GM15510 (cell line): ENCODE data around the gene DDX60.

Source experiments
- POLR2A ChIP-seq: IDR thresholded peaks from 3 replicates; pipeline ENCODE4 v1.6.1; 2011; ENCODE audit warnings: borderline replicate concordance; ENCODE audit not compliant: insufficient read length; ENCODE audit errors: extremely low read depth

DDX60 gene

DNA sequence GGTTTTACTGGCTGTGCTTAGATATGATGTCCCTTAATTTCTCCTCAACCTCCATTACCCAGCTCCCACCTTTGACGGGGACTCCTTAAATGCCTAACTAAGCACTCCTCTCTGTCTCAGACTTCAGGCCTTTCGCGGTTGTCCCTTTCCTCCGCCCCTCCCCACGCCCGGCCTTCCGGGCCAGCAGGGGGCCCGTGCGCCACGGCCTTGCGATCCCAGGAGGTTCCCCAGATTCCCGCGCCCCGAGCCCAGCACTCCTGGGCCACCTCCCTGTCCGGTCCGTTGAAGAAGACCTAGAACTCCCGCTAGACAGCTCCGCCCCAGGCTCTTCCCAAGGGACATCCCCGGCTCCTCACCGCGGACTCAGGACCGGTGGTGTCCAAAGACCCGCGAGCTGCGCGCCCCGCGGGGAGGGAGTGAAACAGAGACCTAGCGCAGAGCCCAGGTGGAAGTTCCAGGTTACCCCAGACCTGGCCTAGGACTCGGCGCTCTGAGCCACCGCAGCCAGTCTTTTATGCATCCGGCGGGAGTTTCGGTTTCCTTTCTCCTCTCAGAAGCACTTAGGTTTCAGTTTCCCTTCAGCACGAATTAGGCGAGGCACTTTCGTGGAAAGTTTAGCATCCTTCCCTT is at the start of gene DDX60:
DDX60 (minus strand) TSS at position 487 of the 630 bp plus-strand sequence. CDS start 7,493 bp downstream, outside the sequence.
- TF ChIP-seq POLR2A, result peak; percentile 81

DNA sequence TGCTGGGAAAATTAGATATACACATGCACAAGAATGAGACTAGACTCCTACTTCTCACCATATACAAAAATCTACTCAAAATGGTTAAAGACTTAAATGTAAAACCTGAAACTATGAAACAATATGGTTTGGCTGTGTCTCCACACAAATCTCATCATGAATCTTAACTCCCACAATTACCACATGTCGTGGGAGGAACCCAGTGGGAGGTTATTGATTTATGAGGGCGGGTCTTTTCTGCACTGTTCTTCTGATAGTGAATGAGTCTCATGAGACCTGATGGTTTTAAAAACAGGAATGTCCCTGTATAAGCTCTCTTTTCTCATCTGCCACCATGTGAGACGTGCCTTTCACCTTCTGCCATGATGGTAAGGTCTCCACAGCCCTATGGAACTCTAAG is 48.5 kb upstream of the DDX60 start:
- no peak for TF ChIP-seq POLR2A

GRCh38 chr4:168362025-168362401 is 43.5 kb upstream of the DDX60 start:
- TF ChIP-seq POLR2A, result no peak

DNA sequence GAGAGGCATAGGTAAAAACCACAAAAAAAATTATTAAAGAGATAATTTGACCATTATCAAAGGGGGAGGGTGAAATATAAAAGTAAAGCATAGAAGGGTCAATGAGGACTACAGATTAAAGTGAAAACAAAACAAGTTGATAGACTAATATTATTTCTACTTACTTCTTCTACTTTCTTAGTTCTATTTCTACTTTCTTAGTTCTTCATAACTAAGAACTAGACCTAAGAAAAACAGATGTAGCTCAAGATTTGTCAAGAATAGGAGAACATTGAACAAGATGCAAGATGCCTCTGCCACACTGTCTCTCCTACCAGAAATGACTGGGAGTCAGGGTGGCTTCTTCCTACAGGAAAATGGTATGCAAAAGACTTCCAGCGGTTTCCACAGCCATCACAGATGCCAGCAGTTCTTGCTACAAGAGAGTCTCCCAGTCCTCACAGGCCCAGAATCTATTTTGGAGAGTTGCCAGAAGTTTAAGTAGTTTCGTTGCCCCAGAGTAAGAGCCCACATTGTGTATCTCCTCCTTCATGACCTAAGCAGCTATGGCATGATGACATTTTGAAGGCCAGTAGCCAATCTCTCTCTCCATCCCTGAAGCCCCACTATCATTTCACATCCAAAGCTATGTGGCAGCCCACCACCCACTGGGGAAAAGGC is 42.9 kb upstream of the DDX60 start:
- TF ChIP-seq POLR2A, result no peak

DNA sequence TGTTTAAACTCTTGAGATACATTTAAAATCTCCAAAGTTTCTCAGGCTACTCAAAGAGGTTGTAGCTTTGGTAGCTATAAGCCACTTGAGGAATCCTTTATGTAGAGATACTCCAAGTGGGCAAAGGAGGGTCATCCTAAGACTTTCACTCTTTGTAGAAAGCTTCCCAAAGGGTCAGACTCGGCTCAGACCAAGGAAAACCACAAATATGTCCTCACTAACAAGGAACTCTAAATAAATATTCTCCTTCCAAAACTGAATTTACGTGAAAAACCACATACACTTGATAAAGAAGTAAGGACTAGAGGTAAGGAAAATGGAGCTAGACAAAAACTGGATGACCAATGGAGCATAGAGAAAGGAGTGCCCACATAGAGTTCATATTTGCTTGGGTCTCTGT is 41.7 kb upstream of the DDX60 start:
- no peak for TF ChIP-seq POLR2A

- TF ChIP-seq POLR2A, result no peak
Measured at GRCh38 chr4:168357941-168358340, 39.4 kb upstream of the DDX60 start.

GRCh38 chr4:168353746-168354145 is 35.2 kb upstream of the DDX60 start:
- TF ChIP-seq POLR2A, result no peak

DNA sequence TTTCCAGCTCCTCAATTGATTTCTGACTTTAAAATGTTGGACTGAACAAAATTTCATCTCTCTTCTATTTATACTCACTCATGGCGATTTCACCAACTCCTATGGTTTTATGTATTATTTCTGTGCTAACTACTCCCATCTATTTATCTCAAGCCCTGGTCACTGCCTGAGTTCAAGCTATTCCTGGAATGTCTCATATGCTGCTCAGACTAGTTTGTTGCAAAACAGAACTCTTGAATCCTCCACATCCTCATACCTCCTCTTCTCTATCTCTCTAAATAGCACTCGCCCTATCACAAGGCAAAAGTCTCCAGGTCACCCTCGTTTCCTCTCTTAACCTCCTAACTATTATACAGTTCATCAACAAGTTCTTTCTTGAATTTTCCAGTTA is 19.0 kb upstream of the DDX60 start:
- TF ChIP-seq POLR2A, result no peak

DNA sequence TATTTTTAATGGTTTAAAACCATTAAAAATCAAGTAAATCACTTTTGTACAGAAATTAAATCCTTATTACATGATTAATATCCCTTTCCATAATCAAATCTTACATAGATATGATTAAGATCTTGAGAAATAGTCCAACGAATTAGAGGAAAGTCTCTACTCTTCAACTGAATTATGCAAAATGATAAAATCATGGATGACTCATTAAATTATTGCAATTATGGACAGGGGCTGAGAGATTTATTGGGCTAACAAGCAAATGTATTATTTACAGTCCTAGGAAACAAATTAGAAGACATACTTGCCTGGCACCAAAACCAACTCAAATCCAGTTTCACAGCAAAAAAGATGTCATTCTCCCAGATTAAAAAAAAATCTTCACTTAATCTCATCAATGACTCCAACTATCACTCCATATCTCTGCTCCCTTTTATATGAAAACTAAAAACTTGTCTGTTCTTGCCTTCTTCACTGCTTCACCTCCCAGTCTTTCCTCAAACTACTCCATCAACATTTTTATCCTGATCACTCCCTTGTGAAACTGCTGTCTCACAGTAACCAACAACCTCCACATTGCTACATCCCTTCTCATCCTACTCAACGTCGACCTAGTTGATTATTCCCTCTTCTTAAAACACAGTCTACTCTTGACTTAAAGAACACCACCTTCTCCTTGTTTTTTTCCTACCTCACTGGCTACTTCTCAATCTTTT is 18.4 kb upstream of the DDX60 start:
- TF ChIP-seq POLR2A, result no peak

DNA sequence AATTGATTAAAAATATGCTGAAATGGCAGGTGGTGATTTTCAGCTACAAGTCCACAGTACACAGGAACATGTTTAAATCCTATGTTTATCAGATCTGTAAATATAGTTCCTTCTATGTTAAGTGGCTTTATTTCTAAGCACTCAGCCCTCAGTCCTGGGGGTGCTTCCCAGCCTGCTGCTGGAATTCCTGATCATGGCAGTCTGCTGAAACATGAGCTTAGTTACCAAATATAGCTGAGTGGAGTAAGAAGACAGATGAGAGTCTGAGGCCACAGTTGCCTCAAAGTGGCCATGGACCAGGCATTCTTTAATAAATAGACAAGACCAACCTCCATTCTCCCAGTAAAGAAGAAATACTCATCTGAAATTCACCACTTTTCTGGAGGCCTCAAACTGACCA is 17.1 kb upstream of the DDX60 start:
- TF ChIP-seq POLR2A, result no peak

- TF ChIP-seq POLR2A, result no peak
Measured at GRCh38 chr4:168334053-168334452, 15.5 kb upstream of the DDX60 start.

GRCh38 chr4:168325591-168325990 is 7.0 kb upstream of the DDX60 start:
- no peak for TF ChIP-seq POLR2A

DNA sequence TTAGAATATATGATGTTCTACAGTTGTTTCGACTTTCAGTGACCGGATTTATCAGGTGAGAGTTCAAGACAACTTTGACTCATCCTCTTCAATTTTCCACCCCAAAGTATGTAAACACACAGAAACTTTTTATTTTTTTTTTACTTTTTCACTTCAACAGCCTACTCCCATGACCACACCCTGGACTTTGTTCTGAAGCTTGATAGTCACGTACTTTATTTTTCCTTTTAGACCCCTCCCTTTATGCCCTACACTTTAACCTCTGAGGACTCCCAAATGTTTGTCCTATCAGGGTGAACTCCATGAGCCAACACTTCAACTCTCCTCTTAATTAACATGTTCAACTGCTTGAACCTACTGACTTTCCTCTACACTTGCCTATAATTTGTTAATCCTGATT is 2.5 kb upstream of the DDX60 start:
- no peak for TF ChIP-seq POLR2A

- TF ChIP-seq POLR2A, result no peak
Measured at GRCh38 chr4:168319486-168320019, 1.0 kb upstream of the DDX60 start.

DNA sequence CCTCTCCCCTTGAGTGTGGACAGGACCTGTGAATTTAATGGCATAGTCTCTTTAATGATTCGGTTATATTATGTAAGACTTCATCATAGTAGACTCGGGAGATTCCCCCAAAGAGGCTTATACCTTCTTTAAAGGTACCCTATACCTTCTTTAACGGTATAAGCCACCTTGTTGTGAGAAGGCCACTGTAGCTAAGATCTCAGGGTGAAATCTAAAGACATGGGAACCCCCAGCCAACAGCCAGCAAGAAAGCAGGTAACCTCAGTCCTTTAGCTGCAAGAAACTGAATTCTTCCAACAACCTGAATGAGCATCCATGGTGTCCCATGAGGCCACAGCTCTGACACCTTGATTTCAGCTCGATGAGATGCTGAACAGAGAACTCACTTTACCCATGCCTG is 931 bp downstream of the DDX60 start:
- TF ChIP-seq POLR2A, result peak; percentile 3

DNA sequence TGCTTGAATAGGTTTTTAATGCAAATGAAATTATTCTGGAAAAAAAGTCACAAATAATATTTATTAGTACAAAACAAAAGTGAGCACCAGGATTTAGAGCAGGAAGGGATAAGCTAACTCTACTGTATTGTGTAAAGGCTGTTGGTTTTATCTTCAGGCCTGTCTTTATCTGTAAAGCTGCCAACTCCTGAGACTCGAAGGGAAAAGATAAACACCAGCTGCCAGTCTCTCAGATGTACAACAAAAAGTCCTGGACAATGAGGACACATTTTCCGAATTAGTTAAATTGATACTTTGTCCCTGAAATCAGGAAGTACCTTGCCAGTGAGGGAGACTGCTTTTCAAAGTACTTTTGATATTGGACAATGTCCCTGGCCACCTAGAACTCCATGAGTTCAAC is 8.8 kb downstream of the DDX60 start:
- no peak for TF ChIP-seq POLR2A

- TF ChIP-seq POLR2A, result no peak
Measured at GRCh38 chr4:168308912-168309311, 9.6 kb downstream of the DDX60 start.

- TF ChIP-seq POLR2A, result no peak
Measured at GRCh38 chr4:168306476-168306875, 12.1 kb downstream of the DDX60 start.
